Spleen (tissue), 7 donors: ENCODE data around the gene TBC1D22A.

Source experiments
- POLR2AphosphoS5 ChIP-seq, 3 donors: sonication (generic); formaldehyde crosslinking; IDR thresholded peaks; one replicate each; pipeline ENCODE4 v1.5.1; 2017; ENCODE audit warnings: antibody characterized with exemption in 3 of 3
- TF ChIP-seq, protein P1 (sequence below), 11 experiments: fragments of 200-600 bp in 7 of 11; fragments of 450-650 bp in 4 of 11; sonication (generic) in 4 of 11; IDR thresholded peaks in 8 of 11; conservative IDR thresholded peaks in 3 of 11; 1 replicate in 7 of 11; 2 replicates in 4 of 11; pipeline versions ENCODE4 v1.4.0 to v1.8.0; 2016 to 2021; ENCODE audit warnings: antibody characterized with exemption in 11 of 11, inconsistent platforms in 4 of 11, mild to moderate bottlenecking in 1 of 11
- donor health status: DM: no; HTN: no; CAD: no; lungs with moderate emphysema.
- donor health status: DM: no; HTN: no; CAD: no.
- donor health status: DM: no; HTN: no; CAD: no.

- TF ChIP-seq, protein P1, sequence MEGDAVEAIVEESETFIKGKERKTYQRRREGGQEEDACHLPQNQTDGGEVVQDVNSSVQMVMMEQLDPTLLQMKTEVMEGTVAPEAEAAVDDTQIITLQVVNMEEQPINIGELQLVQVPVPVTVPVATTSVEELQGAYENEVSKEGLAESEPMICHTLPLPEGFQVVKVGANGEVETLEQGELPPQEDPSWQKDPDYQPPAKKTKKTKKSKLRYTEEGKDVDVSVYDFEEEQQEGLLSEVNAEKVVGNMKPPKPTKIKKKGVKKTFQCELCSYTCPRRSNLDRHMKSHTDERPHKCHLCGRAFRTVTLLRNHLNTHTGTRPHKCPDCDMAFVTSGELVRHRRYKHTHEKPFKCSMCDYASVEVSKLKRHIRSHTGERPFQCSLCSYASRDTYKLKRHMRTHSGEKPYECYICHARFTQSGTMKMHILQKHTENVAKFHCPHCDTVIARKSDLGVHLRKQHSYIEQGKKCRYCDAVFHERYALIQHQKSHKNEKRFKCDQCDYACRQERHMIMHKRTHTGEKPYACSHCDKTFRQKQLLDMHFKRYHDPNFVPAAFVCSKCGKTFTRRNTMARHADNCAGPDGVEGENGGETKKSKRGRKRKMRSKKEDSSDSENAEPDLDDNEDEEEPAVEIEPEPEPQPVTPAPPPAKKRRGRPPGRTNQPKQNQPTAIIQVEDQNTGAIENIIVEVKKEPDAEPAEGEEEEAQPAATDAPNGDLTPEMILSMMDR (IDR thresholded peaks at IDR 0.05 in 8 of 11, conservative IDR thresholded peaks at IDR 0.05 in 3 of 11), result no peak
- TF ChIP-seq POLR2AphosphoS5 (IDR thresholded peaks at IDR 0.05), result no peak
Observed at GRCh38 chr22:47149976-47150375, 387.5 kb downstream of the TBC1D22A start.
